Retinal pigment epithelial cell (primary cell): ENCODE measurements around the gene CAV3.

Experiments
- DNase-seq: peaks from one replicate; pipeline ENCODE4 v3.0.0-alpha.2; 2010; ENCODE audit warnings: low read depth
- H3K4me3 ChIP-seq: 2 replicates; pipeline ENCODE4 v1.5.1; 2011; ENCODE audit warnings: mild to moderate bottlenecking, low read length, control low read depth, moderate library complexity
- CTCF ChIP-seq: conservative IDR thresholded peaks from 2 replicates; pipeline ENCODE4 v1.5.1; 2011; ENCODE audit warnings: low read depth, low read length, control low read depth, inconsistent platforms

CAV3 gene

GRCh38 chr3:8736436-8736835, 2.8 kb downstream of the CAV3 start:
- H3K4me3 ChIP-seq, result no peak overlapping the region
- TF ChIP-seq CTCF, result no peak
- no peak for DNase-seq

GRCh38 chr3:8737301-8737700, 3.7 kb downstream of the CAV3 start:
- DNase-seq, result no peak
- no peak overlapping the region for H3K4me3 ChIP-seq
- TF ChIP-seq CTCF, result no peak

- no peak overlapping the region for H3K4me3 ChIP-seq
- TF ChIP-seq CTCF, result no peak
- DNase-seq, result no peak
Observed at GRCh38 chr3:8737823-8738222, 4.2 kb downstream of the CAV3 start.

- no peak for TF ChIP-seq CTCF
- DNase-seq, result no peak
- H3K4me3 ChIP-seq, result no peak overlapping the region
Observed at GRCh38 chr3:8738639-8739038, 5.0 kb downstream of the CAV3 start.

- no peak overlapping the region for H3K4me3 ChIP-seq
- DNase-seq, result no peak
- no peak for TF ChIP-seq CTCF
Observed at GRCh38 chr3:8739757-8740504, 6.3 kb downstream of the CAV3 start.

- DNase-seq, result peak; percentile 55
- TF ChIP-seq CTCF, result no peak
- H3K4me3 ChIP-seq, result peak overlapping the region; percentile 7
Observed at GRCh38 chr3:8741581-8742261, 8.1 kb downstream of the CAV3 start.

- DNase-seq, result no peak
Observed at GRCh38 chr3:8743021-8743601, 9.5 kb downstream of the CAV3 start.

More at GRCh38 chr3:8743021-8743601, 9.5 kb downstream of the CAV3 start:
- H3K4me3 ChIP-seq, result no peak overlapping the region
- TF ChIP-seq CTCF, result no peak
